Mucosa of descending colon (tissue), 3 donors: Measurements from ENCODE around the gene STAU1. TPM values are rescaled to one million over a fixed set of nuclear protein-coding genes. Genes with fewer than 3 reads are reported as not detected.

Source experiments
- ATAC-seq: fragments of 200-7000 bp; cut with Tn5 transposase; one replicate; pipeline ENCODE4 v1.9.1; 2020; ENCODE audit warnings: mild to moderate bottlenecking, moderate library complexity
- DNase-seq, 3 donors: peaks; one replicate each; pipeline ENCODE4 v3.0.0-alpha.2; 2020
- H3K36me3 ChIP-seq: fragments of 200-600 bp; one replicate; pipeline ENCODE4 v1.8.0; 2021; ENCODE audit warnings: low read depth, mild to moderate bottlenecking
- H3K4me1 ChIP-seq: fragments of 200-600 bp; one replicate; pipeline ENCODE4 v1.8.0; 2021; ENCODE audit warnings: low read depth, mild to moderate bottlenecking
- H3K4me3 ChIP-seq: fragments of 200-600 bp; one replicate; pipeline ENCODE4 v1.8.0; 2021; ENCODE audit warnings: mild to moderate bottlenecking
- H3K9me3 ChIP-seq: fragments of 200-600 bp; one replicate; pipeline ENCODE4 v1.8.0; 2021; ENCODE audit warnings: mild to moderate bottlenecking
- CTCF ChIP-seq: fragments of 200-600 bp; IDR thresholded peaks from one replicate; pipeline ENCODE4 v1.8.0; 2022; ENCODE audit warnings: antibody characterized with exemption, mild to moderate bottlenecking
- intact Hi-C, 2 donors: fragments of 100-400 bp; cut with DNase I in 1 of 2; cut with micrococcal nuclease in 1 of 2; formaldehyde crosslinking; loops; one replicate each; pipeline versions ENCODE4 v1.11.0 to v1.11.1; 2022; cut with DNase I, micrococcal nuclease
- total RNA-seq, 3 donors: library from RNA; stranded (reverse); fragmentation: NEBNext Ultra II Directional in 2 of 3; extraction: Animal tissue kit (Norgen Biotek cat#: 25700) in 2 of 3; gene quantifications; one replicate each; pipeline versions ENCODE4 v1.2.1 to v1.2.4, GENCODE V29; 2021 to 2023
- donor health status: DM: no; HTN: no; CAD: no; lungs with moderate emphysema.
- donor health status: DM: no; HTN: no; CAD: no.
- donor health status: DM: no; HTN: yes; CAD: no.

The STAU1 gene
- total RNA-seq, 3 donors from 2014 or later, result 83.8 to 95.7 (median 91.0) TPM

- TF ChIP-seq CTCF, result no peak
- peaks cover 3% of the 10 kb centered on the region for H3K36me3 ChIP-seq
- ATAC-seq (no peak), DNase-seq (no peak)
- intact Hi-C loops, result no loop called here
- no peaks in the 10 kb centered on the region for H3K4me1 ChIP-seq
- H3K9me3 ChIP-seq, result no peaks in the 10 kb centered on the region
- no peak overlapping the region for H3K4me3 ChIP-seq
Observed at GRCh38 chr20:49147296-49147695, 40.8 kb downstream of the STAU1 start.

GRCh38 chr20:49146442-49147225, 41.5 kb downstream of the STAU1 start:
- Histone ChIP-seq H3K36me3 (peaks cover 3% of the 10 kb centered on the region), H3K4me1 (no peaks in the 10 kb centered on the region), H3K9me3 (no peaks in the 10 kb centered on the region), H3K4me3 (no peak overlapping the region)
- TF ChIP-seq CTCF, result no peak
- no peak for DNase-seq
- intact Hi-C loops, result no loop called here
- ATAC-seq, result no peak

GRCh38 chr20:49140834-49141233, 47.3 kb downstream of the STAU1 start:
- H3K4me3 ChIP-seq, result no peak overlapping the region
- H3K36me3 ChIP-seq, result peaks cover 3% of the 10 kb centered on the region
- no peak for DNase-seq
- H3K9me3 ChIP-seq, result no peaks in the 10 kb centered on the region
- intact Hi-C loops, result no loop called here
- H3K4me1 ChIP-seq, result no peaks in the 10 kb centered on the region
- ATAC-seq, result no peak
- TF ChIP-seq CTCF, result no peak

GRCh38 chr20:49140411-49140810, 47.7 kb downstream of the STAU1 start:
- ATAC-seq, result no peak
- Histone ChIP-seq H3K4me3 (no peak overlapping the region), H3K4me1 (no peaks in the 10 kb centered on the region), H3K36me3 (peaks cover 3% of the 10 kb centered on the region), H3K9me3 (no peaks in the 10 kb centered on the region)
- TF ChIP-seq CTCF, result no peak
- DNase-seq, result no peak
- intact Hi-C loops, result no loop called here

GRCh38 chr20:49138431-49138830, 49.7 kb downstream of the STAU1 start:
- Histone ChIP-seq H3K4me1 (no peaks in the 10 kb centered on the region), H3K36me3 (no peaks in the 10 kb centered on the region), H3K4me3 (no peak overlapping the region), H3K9me3 (no peaks in the 10 kb centered on the region)
- intact Hi-C loops, result no loop called here
- ATAC-seq (no peak), DNase-seq (no peak)
- TF ChIP-seq CTCF, result no peak
